Smooth muscle cell (in vitro differentiated cells): Measurements from ENCODE around the gene MEAF6. TPM values are rescaled to one million over a fixed set of nuclear protein-coding genes. Genes with fewer than 3 reads are reported as not detected.
A peak's percentile ranks its signal among the peaks of the same experiment; 100 is the strongest.

Source experiments
- DNase-seq: peaks from one replicate; lab custom pipeline; 2025; ENCODE audit not compliant: unreplicated experiment; lab: John Stamatoyannopoulos, UW
- H2AFZ ChIP-seq: fragments of 200-600 bp; sonication (generic); 2 replicates; pipeline ENCODE4 v1.6.0; 2016; ENCODE audit warnings: antibody characterized with exemption, low read depth, mild to moderate bottlenecking
- H3F3A ChIP-seq: fragments of 200-600 bp; sonication (generic); 2 replicates; pipeline ENCODE4 v1.6.0; 2017; ENCODE audit warnings: antibody characterized with exemption, low read depth
- H3K27ac ChIP-seq: fragments of 200-600 bp; sonication (generic); 2 replicates; pipeline ENCODE4 v1.5.1; 2016; ENCODE audit warnings: low read depth, mild to moderate bottlenecking
- H3K27me3 ChIP-seq: fragments of 200-600 bp; sonication (generic); 2 replicates; pipeline ENCODE4 v1.6.1; 2016; ENCODE audit warnings: low read depth, mild to moderate bottlenecking
- H3K36me3 ChIP-seq: fragments of 200-600 bp; sonication (generic); 2 replicates; pipeline ENCODE4 v1.5.1; 2016; ENCODE audit warnings: low read depth
- H3K4me1 ChIP-seq: fragments of 200-600 bp; sonication (generic); 2 replicates; pipeline ENCODE4 v1.5.1; 2016; ENCODE audit warnings: low read depth
- H3K4me2 ChIP-seq: fragments of 200-600 bp; sonication (generic); 2 replicates; pipeline ENCODE4 v1.6.0; 2016; ENCODE audit warnings: mild to moderate bottlenecking
- H3K4me3 ChIP-seq: fragments of 200-600 bp; sonication (generic); 2 replicates; pipeline ENCODE4 v1.5.1; 2016; ENCODE audit warnings: mild to moderate bottlenecking
- H3K79me2 ChIP-seq: fragments of 200-600 bp; sonication (generic); 2 replicates; pipeline ENCODE4 v1.6.0; 2016; ENCODE audit warnings: low read depth, mild to moderate bottlenecking
- H3K9ac ChIP-seq: fragments of 200-600 bp; sonication (generic); 2 replicates; pipeline ENCODE4 v1.6.0; 2016; ENCODE audit warnings: low read depth
- H3K9me3 ChIP-seq: fragments of 200-600 bp; sonication (generic); replicated peaks from 2 replicates; pipeline ENCODE4 v1.5.1; 2016; ENCODE audit warnings: low read depth
- H4K20me1 ChIP-seq: fragments of 200-600 bp; sonication (generic); 2 replicates; pipeline ENCODE4 v1.6.0; 2016; ENCODE audit warnings: low read depth
- CTCF ChIP-seq: fragments of 200-600 bp; sonication (generic); IDR thresholded peaks from 2 replicates; pipeline ENCODE4 v1.5.1; 2017; ENCODE audit warnings: borderline replicate concordance, mild to moderate bottlenecking, antibody characterized with exemption; ENCODE audit not compliant: insufficient read depth, poor library complexity, severe bottlenecking
- WGBS: methylation state at CpG from one replicate; pipeline ENCODE4 v1.1.7; 2016; ENCODE audit warnings: low lambda C conversion rate; 5-methylcytosine and 5-hydroxymethylcytosine counted together
- polyA plus RNA-seq: library from polyadenylated mRNA; unstranded; fragments of >200 nt; fragmentation: Nextera tagmentation; extraction: Ambion mirVana; gene quantifications from 2 replicates; pipeline ENCODE4 v1.2.1, GENCODE V29; 2016
- total RNA-seq: library from RNA; depleted of rRNA; stranded (reverse); fragments of >200 nt; gene quantifications from 2 replicates; pipeline ENCODE4 v1.2.3, GENCODE V29; 2014

MEAF6 gene
- total and polyA plus RNA-seq, 2 experiments from 2014 or later = 58.8 to 87.6 TPM

GRCh38 chr1:37448691-37449417, 65.7 kb downstream of the MEAF6 start:
- Histone ChIP-seq H3K4me1 (no peaks in the 10 kb centered on the region), H2AFZ (no peak overlapping the region), H3K9me3 (no peaks in the 10 kb centered on the region), H3K4me3 (no peak overlapping the region), H4K20me1 (no peaks in the 10 kb centered on the region), H3K4me2 (no peak overlapping the region), H3K36me3 (no peaks in the 10 kb centered on the region), H3K79me2 (no peaks in the 10 kb centered on the region), H3K27ac (peak overlapping the region; percentile 20), H3F3A (no peaks in the 10 kb centered on the region), H3K27me3 (peaks cover 8% of the 10 kb centered on the region), H3K9ac (no peak overlapping the region)
- no peak for TF ChIP-seq CTCF
- DNase-seq = no peak
- WGBS = 55% methylated on average over 15 of the region's 15 CpGs

DNA sequence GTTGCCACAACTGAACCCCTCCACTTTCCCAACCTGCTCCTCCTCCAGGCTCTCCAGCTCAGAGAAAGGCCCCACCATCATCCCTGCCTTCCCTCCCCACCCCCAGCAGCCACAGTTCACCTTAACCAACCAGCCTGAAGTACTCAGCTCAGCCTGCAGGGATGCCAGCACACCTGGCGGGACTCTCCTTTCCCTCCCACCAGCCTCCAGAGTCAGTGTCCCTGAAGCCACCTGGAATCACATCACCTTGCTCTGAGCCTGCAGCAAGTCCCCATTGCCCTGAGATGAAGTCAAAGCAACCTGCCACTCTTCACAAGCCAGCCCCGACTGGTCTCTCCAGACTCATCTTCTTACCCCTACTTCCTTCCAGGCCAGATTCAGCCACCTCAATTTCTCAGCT, 66.4 kb downstream of the MEAF6 start:
- Histone ChIP-seq H2AFZ (no peak overlapping the region), H3K4me2 (no peak overlapping the region), H3K4me3 (no peak overlapping the region), H3K27ac (peak overlapping the region; percentile 20), H3K79me2 (no peaks in the 10 kb centered on the region), H3K9me3 (no peaks in the 10 kb centered on the region), H3F3A (no peaks in the 10 kb centered on the region), H4K20me1 (no peaks in the 10 kb centered on the region), H3K9ac (no peak overlapping the region), H3K4me1 (no peaks in the 10 kb centered on the region), H3K36me3 (no peaks in the 10 kb centered on the region), H3K27me3 (peaks cover 13% of the 10 kb centered on the region)
- WGBS = 71% methylated on average over 2 of the region's 2 CpGs
- DNase-seq = no peak
- TF ChIP-seq CTCF = no peak

- DNase-seq = no peak
- Histone ChIP-seq H3K9ac (no peak overlapping the region), H3K36me3 (no peaks in the 10 kb centered on the region), H2AFZ (no peak overlapping the region), H3K79me2 (no peaks in the 10 kb centered on the region), H4K20me1 (no peaks in the 10 kb centered on the region), H3K4me1 (no peaks in the 10 kb centered on the region), H3K9me3 (no peaks in the 10 kb centered on the region), H3K27ac (no peak overlapping the region), H3K4me2 (no peak overlapping the region), H3F3A (no peaks in the 10 kb centered on the region), H3K4me3 (no peak overlapping the region), H3K27me3 (peaks cover 24% of the 10 kb centered on the region)
- WGBS = 87% methylated on average over 6 of the region's 6 CpGs
- TF ChIP-seq CTCF = no peak
Observed at GRCh38 chr1:37446874-37447273, 67.7 kb downstream of the MEAF6 start.

- Histone ChIP-seq H3F3A (no peaks in the 10 kb centered on the region), H3K9ac (no peak overlapping the region), H2AFZ (no peak overlapping the region), H3K27me3 (peaks cover 44% of the 10 kb centered on the region), H3K79me2 (no peaks in the 10 kb centered on the region), H3K36me3 (no peaks in the 10 kb centered on the region), H3K4me3 (no peak overlapping the region), H3K4me1 (no peaks in the 10 kb centered on the region), H4K20me1 (no peaks in the 10 kb centered on the region), H3K27ac (no peak overlapping the region), H3K9me3 (no peaks in the 10 kb centered on the region), H3K4me2 (no peak overlapping the region)
- WGBS = 75% methylated on average over 2 of the region's 2 CpGs
- DNase-seq = no peak
- TF ChIP-seq CTCF = no peak
Observed at GRCh38 chr1:37442644-37443043, 71.9 kb downstream of the MEAF6 start.
